Endodermal cell (in vitro differentiated cells): Measurements from ENCODE around the gene LMTK2. TPM values are rescaled to one million over a fixed set of nuclear protein-coding genes. Genes with fewer than 3 reads are reported as not detected.

Experiments used
- DNase-seq: peaks from one replicate; pipeline ENCODE4 v3.0.0-alpha.2; 2017
- H3K27ac ChIP-seq: 2 replicates; pipeline ENCODE4 v1.5.1; 2013; ENCODE audit warnings: mild to moderate bottlenecking, low read depth, low read length, moderate library complexity
- H3K27me3 ChIP-seq: 2 replicates; pipeline ENCODE4 v1.6.1; 2013; ENCODE audit warnings: mild to moderate bottlenecking, low read length, moderate library complexity; ENCODE audit not compliant: insufficient read depth, control insufficient read depth, poor library complexity, severe bottlenecking
- H3K36me3 ChIP-seq: 2 replicates; pipeline ENCODE4 v1.7.0; 2013; ENCODE audit warnings: mild to moderate bottlenecking, low read length, moderate library complexity; ENCODE audit not compliant: control insufficient read depth, insufficient read depth
- H3K4me1 ChIP-seq: one replicate; pipeline ENCODE4 v1.7.0; 2013; ENCODE audit warnings: low read length; ENCODE audit not compliant: control insufficient read depth, insufficient read depth
- H3K4me3 ChIP-seq: 2 replicates; pipeline ENCODE4 v1.5.1; 2013; ENCODE audit warnings: mild to moderate bottlenecking, low read length, moderate library complexity
- H3K9ac ChIP-seq: 2 replicates; pipeline ENCODE4 v1.6.1; 2013; ENCODE audit warnings: mild to moderate bottlenecking, low read length, moderate library complexity; ENCODE audit not compliant: poor library complexity, severe bottlenecking; ENCODE audit errors: extremely low read depth
- H3K9me3 ChIP-seq: 2 replicates; pipeline ENCODE4 v1.6.1; 2013; ENCODE audit warnings: mild to moderate bottlenecking, low read length, moderate library complexity; ENCODE audit not compliant: control insufficient read depth
- H3K27ac Mint-ChIP-seq: 2 replicates; pipeline ENCODE4 v1.8.0; 2020; ENCODE audit warnings: mixed read lengths
- H3K27me3 Mint-ChIP-seq: 2 replicates; pipeline ENCODE4 v1.8.0; 2021; ENCODE audit warnings: mild to moderate bottlenecking, mixed read lengths; ENCODE audit not compliant: insufficient read depth
- H3K36me3 Mint-ChIP-seq: 2 replicates; pipeline ENCODE4 v1.8.0; 2020; ENCODE audit warnings: low read depth, mixed read lengths
- H3K4me1 Mint-ChIP-seq: 2 replicates; pipeline ENCODE4 v1.8.0; 2020; ENCODE audit warnings: mixed read lengths
- H3K4me3 Mint-ChIP-seq: 2 replicates; pipeline ENCODE4 v1.8.0; 2020; ENCODE audit warnings: mild to moderate bottlenecking, moderate library complexity, mixed read lengths
- H3K9me3 Mint-ChIP-seq: 2 replicates; pipeline ENCODE4 v1.8.0; 2020; ENCODE audit warnings: mild to moderate bottlenecking, mixed read lengths
- CTCF ChIP-seq: fragments of 200-600 bp; sonication (generic); conservative IDR thresholded peaks from 2 replicates; pipeline ENCODE4 v1.5.0; 2021; ENCODE audit warnings: antibody characterized with exemption, mild to moderate bottlenecking
- WGBS, 2 experiments: methylation state at CpG; one replicate each; pipeline versions ENCODE4 v1.1.5 to v1.1.7; 2013; ENCODE audit warnings: missing lambda C conversion rate in 2 of 2, mixed read lengths in 1 of 2; ENCODE audit not compliant: insufficient coverage in 1 of 2, insufficient read length in 1 of 2; 5-methylcytosine and 5-hydroxymethylcytosine counted together
- total RNA-seq, 2 donors: library from RNA; stranded (reverse); fragmentation: NEBNext Ultra II Directional in 1 of 2; extraction: Animal tissue kit (Norgen Biotek cat#: 25700) in 1 of 2; gene quantifications; 2 replicates in 1 of 2; 3 replicates in 1 of 2; pipeline ENCODE4 v1.2.1, GENCODE V29; 2021

LMTK2 gene
- total RNA-seq, 2 donors from 2014 or later = 23.5 to 25.6 TPM

- no peaks in the 10 kb centered on the region for H3K27me3 Mint-ChIP-seq
- no peak overlapping the region for H3K27ac Mint-ChIP-seq
- DNase-seq = peak; percentile 57
Measured at GRCh38 chr7:98229991-98230745, 123.5 kb downstream of the LMTK2 start.

GRCh38 chr7:98230746-98231471 lies 124.2 kb downstream of the LMTK2 start:
- Mint-ChIP-seq H3K9me3 (no peaks in the 10 kb centered on the region), H3K36me3 (peaks cover 15% of the 10 kb centered on the region), H3K27ac (no peak overlapping the region), H3K4me1 (no peaks in the 10 kb centered on the region), H3K4me3 (no peak overlapping the region), H3K27me3 (no peaks in the 10 kb centered on the region)
- no peaks in the 10 kb centered on the region for H3K9me3 ChIP-seq
- no peak overlapping the region for H3K9ac ChIP-seq
- DNase-seq = peak; percentile 40
- TF ChIP-seq CTCF = no peak
- WGBS, 2 experiments = 93 to 95% methylated on average over 26 to 30 of the region's 30 CpGs
- H3K27ac ChIP-seq = no peak overlapping the region
- no peaks in the 10 kb centered on the region for H3K4me1 ChIP-seq
- H3K36me3 ChIP-seq = peaks cover 4% of the 10 kb centered on the region
- H3K27me3 ChIP-seq = no peaks in the 10 kb centered on the region
- H3K4me3 ChIP-seq = no peak overlapping the region

More at GRCh38 chr7:98229991-98230745, 123.5 kb downstream of the LMTK2 start:
- no peaks in the 10 kb centered on the region for H3K9me3 Mint-ChIP-seq
- WGBS, 2 experiments = 78 to 89% methylated on average over 10 to 17 of the region's 17 CpGs
- H3K27me3 ChIP-seq = no peaks in the 10 kb centered on the region
- peaks cover 15% of the 10 kb centered on the region for H3K36me3 Mint-ChIP-seq
- H3K4me3 ChIP-seq = no peak overlapping the region
- H3K9ac ChIP-seq = no peak overlapping the region
- H3K4me3 Mint-ChIP-seq = no peak overlapping the region
- H3K4me1 Mint-ChIP-seq = no peaks in the 10 kb centered on the region
- peaks cover 4% of the 10 kb centered on the region for H3K36me3 ChIP-seq
- TF ChIP-seq CTCF = no peak
- H3K9me3 ChIP-seq = no peaks in the 10 kb centered on the region
- no peaks in the 10 kb centered on the region for H3K4me1 ChIP-seq
- no peak overlapping the region for H3K27ac ChIP-seq

GRCh38 chr7:98231493-98232262 lies 125.0 kb downstream of the LMTK2 start:
- Mint-ChIP-seq H3K4me1 (no peaks in the 10 kb centered on the region), H3K9me3 (no peaks in the 10 kb centered on the region), H3K27ac (no peak overlapping the region), H3K4me3 (no peak overlapping the region), H3K27me3 (no peaks in the 10 kb centered on the region), H3K36me3 (peaks cover 11% of the 10 kb centered on the region)
- WGBS, 2 experiments = 93 to 96% methylated on average over 4 to 25 of the region's 25 CpGs
- Histone ChIP-seq H3K4me3 (no peak overlapping the region), H3K9me3 (no peaks in the 10 kb centered on the region), H3K4me1 (no peaks in the 10 kb centered on the region), H3K9ac (no peak overlapping the region), H3K36me3 (peaks cover 4% of the 10 kb centered on the region), H3K27ac (no peak overlapping the region), H3K27me3 (no peaks in the 10 kb centered on the region)
- TF ChIP-seq CTCF = no peak
- peak; percentile 35 for DNase-seq
